ENCODE data around the gene LMBR1. TPM values are rescaled to one million over a fixed set of nuclear protein-coding genes. Genes with fewer than 3 reads are reported as not detected.

LMBR1 gene
- total and polyA plus RNA-seq, 8 donors, result 7.5 to 187 (median 97.2) TPM

DNA sequence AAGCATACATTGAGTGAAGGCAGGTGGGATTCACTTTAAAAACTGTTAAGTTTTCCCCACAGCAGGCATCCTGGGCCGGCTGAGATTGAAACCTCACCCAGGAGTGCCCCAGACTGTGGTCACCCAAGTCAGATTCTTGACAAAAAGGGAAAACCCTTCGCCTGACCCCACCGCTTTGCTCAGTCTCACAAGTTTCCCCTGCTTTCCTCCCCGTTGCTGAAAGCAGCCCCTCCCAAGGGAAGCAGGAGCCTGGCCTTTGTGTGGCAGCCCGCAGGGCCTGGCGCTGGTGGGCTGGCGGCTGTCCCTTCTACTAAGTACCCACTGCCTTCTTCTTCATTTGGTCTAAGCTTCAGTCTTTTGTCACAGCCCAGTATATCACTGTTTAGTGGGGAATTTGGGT is 236.4 kb downstream of the LMBR1 start:
- H3K27ac ChIP-seq, result peak overlapping the region in 3 of 5 donors; percentile 46 to 72 (median 54)
- intact Hi-C loops (cut with DNase I; ENCODE audit: low total_unique reads), result loop anchor here (10.0 kb wide), 1 partner anchor 98 kb away; no protein-coding TSS in a partner anchor
- DNase-seq, result no peak
- peaks cover 0 to 12% (median 8%) of the 10 kb centered on the region in 4 donors for H3K4me1 ChIP-seq
- no peaks in the 10 kb centered on the region for H3K9me3 ChIP-seq
- H3K27me3 ChIP-seq, result peaks cover 0 to 10% (median 0%) of the 10 kb centered on the region in 3 donors
- no peak overlapping the region for H3K4me3 ChIP-seq
- no peaks in the 10 kb centered on the region for H3K36me3 ChIP-seq
- 50 to 69% (median 60%) methylated on average over 7 of the region's 7 CpGs for WGBS, 5 donors
- TF ChIP-seq CTCF (IDR thresholded peaks at IDR 0.05), result no peak
- no peak for TF ChIP-seq POLR2AphosphoS5 (IDR thresholded peaks at IDR 0.05)
- TF ChIP-seq POLR2A (IDR thresholded peaks at IDR 0.05), result no peak
- no peak for TF ChIP-seq EP300 (IDR thresholded peaks at IDR 0.05)

- peak overlapping the region in 1 of 5 donors; percentile 46 for H3K27ac ChIP-seq
- peaks cover 0 to 9% (median 6%) of the 10 kb centered on the region in 4 donors for H3K4me1 ChIP-seq
- intact Hi-C loops (cut with DNase I; ENCODE audit: low total_unique reads), result loop anchor here (10.0 kb wide), 1 partner anchor 99 kb away; no protein-coding TSS in a partner anchor
- no peak for TF ChIP-seq POLR2AphosphoS5 (IDR thresholded peaks at IDR 0.05)
- TF ChIP-seq POLR2A (IDR thresholded peaks at IDR 0.05), result no peak
- no peak for TF ChIP-seq CTCF (IDR thresholded peaks at IDR 0.05)
- TF ChIP-seq EP300 (IDR thresholded peaks at IDR 0.05), result no peak
- H3K9me3 ChIP-seq, result no peaks in the 10 kb centered on the region
- no peak for DNase-seq
- peaks cover 0 to 15% (median 0%) of the 10 kb centered on the region in 3 donors for H3K27me3 ChIP-seq
- 36 to 47% (median 42%) methylated on average over 4 of the region's 4 CpGs for WGBS, 5 donors
- no peak overlapping the region for H3K4me3 ChIP-seq
- no peaks in the 10 kb centered on the region for H3K36me3 ChIP-seq
Observed at GRCh38 chr7:156655983-156656382, 237.0 kb downstream of the LMBR1 start.

DNA sequence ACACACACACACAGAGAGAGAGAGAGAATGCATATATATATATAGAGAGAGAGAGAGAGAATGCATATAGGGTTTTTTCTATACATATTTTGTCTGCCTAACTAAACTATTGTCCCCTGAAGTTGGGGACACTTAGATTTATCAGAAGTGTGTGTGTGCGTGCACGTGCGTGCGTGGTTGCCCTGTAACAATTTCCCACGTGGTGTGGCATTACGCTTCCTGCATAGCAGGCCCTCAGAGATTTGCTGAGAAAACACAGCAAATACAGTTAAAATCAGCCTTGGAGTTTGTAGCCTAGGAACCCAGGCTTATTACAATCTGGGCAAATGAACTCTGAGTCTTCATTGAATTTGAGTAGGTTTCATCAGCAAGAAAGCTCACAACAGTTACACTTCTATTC is 237.7 kb downstream of the LMBR1 start:
- no peak overlapping the region for H3K4me3 ChIP-seq
- TF ChIP-seq CTCF (IDR thresholded peaks at IDR 0.05) (no peak), POLR2A (IDR thresholded peaks at IDR 0.05) (no peak), EP300 (IDR thresholded peaks at IDR 0.05) (no peak), POLR2AphosphoS5 (IDR thresholded peaks at IDR 0.05) (no peak)
- H3K4me1 ChIP-seq, result peaks cover 0 to 9% (median 5%) of the 10 kb centered on the region in 4 donors
- DNase-seq, result no peak
- no peak overlapping the region for H3K27ac ChIP-seq
- intact Hi-C loops (cut with DNase I; ENCODE audit: low total_unique reads), result loop anchor here (10.0 kb wide), 1 partner anchor 100 kb away; no protein-coding TSS in a partner anchor
- 69 to 83% (median 82%) methylated on average over 6 of the region's 6 CpGs for WGBS, 5 donors
- peaks cover 0 to 21% (median 0%) of the 10 kb centered on the region in 3 donors for H3K27me3 ChIP-seq
- no peaks in the 10 kb centered on the region for H3K36me3 ChIP-seq
- H3K9me3 ChIP-seq, result no peaks in the 10 kb centered on the region

DNA sequence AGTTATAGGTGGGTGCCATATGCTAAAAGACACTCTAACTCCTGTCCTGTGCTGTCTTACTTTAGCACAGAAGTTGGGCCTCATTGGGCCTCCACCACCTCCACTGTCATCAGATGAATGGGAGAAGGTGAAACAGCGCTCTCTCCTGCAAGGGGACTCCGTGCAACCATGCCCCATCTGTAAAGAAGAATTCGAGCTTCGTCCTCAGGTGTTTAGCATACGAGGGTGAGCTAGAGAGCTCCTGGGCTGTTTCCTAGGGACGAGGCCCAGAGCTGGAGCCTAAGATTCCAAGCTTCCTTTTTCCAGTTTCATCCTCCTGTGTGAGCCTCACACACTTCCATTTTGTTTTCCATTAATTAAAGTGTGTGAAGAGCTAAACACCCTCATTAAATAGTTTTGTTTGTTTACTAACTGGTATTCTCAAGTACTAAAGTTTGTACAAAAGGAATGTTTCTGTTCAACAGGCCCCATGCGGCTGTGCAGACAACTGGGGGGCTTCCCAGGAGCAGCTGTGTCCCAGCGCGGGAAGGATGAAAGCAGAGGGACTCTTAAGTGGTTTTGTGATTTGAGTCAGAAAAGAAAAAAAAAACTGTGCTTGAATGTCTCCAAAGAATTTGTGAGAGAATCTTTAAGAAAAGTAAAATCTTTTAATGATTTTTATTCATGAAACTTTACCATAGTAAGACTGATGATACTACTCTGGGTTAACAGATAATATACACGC is 238.3 kb downstream of the LMBR1 start:
- TF ChIP-seq POLR2AphosphoS5 (IDR thresholded peaks at IDR 0.05) (no peak), POLR2A (IDR thresholded peaks at IDR 0.05) (no peak), CTCF (IDR thresholded peaks at IDR 0.05) (no peak), EP300 (IDR thresholded peaks at IDR 0.05) (no peak)
- H3K9me3 ChIP-seq, result no peaks in the 10 kb centered on the region
- intact Hi-C loops (cut with DNase I; ENCODE audit: low total_unique reads), result loop anchor here (10.0 kb wide), 1 partner anchor 100 kb away; no protein-coding TSS in a partner anchor

More for the DNA sequence above, 238.3 kb downstream of the LMBR1 start:
- Histone ChIP-seq H3K4me1 (peaks cover 0 to 9% (median 5%) of the 10 kb centered on the region in 4 donors), H3K27me3 (peaks cover 0 to 27% (median 0%) of the 10 kb centered on the region in 3 donors), H3K36me3 (no peaks in the 10 kb centered on the region), H3K27ac (no peak overlapping the region), H3K4me3 (no peak overlapping the region)
- WGBS, 5 donors, result 86 to 90% (median 87%) methylated on average over 10 of the region's 10 CpGs
- DNase-seq, result no peak
